GM18526 (cell line): Measurements from ENCODE around the gene PABPC1L.

Experiments used
- POLR2A ChIP-seq: IDR thresholded peaks from 3 replicates; pipeline ENCODE4 v1.6.1; 2011; ENCODE audit not compliant: insufficient read length; ENCODE audit errors: extremely low read depth

PABPC1L gene

DNA sequence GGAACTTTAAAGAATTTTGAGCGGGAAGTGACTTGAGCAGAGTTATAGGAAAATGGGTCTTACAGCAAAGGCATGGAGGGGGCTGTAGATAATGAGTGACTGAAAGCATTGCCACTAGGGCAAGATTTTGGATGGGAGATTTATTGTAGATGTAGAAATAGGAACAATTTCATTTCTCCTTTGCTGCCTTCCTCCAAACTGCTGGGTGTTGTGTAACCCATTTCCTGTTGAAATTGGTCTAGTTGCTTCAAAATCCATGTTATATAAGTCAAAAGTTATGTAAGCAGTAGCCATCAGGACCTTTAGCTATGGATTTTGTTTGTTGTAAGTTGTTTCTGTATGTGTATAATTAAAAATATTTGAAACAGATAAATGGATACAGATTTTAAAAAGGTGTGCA lies 13.3 kb upstream of the PABPC1L start:
- no peak for TF ChIP-seq POLR2A

GRCh38 chr20:44897133-44897532 lies 12.7 kb upstream of the PABPC1L start:
- TF ChIP-seq POLR2A: no peak

GRCh38 chr20:44900231-44900854 lies 9.5 kb upstream of the PABPC1L start:
- TF ChIP-seq POLR2A: no peak

DNA sequence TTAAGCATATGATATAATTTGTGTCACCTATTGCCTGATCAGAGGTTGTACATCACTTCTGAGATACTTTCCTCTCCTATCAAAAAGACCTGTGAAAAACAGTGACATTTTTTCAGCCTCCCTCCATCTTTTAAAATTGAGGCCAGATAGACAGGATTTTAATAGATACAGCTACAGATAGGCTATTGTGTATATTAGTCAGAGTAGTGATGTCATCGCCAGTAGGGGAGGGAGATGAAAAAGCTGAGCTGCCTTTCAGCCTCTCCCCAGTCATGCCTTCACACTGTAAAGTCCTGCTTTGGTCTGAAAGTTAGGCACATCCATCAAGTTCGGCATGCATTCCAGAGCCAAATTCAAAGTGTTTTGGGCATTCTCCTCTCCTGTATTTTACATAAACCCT lies 7.9 kb upstream of the PABPC1L start:
- no peak for TF ChIP-seq POLR2A

- TF ChIP-seq POLR2A: no peak
These were observed 5.5 kb upstream of the PABPC1L start for GRCh38 chr20:44904377-44904776.

- no peak for TF ChIP-seq POLR2A
These were observed 631 bp upstream of the PABPC1L start for GRCh38 chr20:44908987-44909871.

GRCh38 chr20:44910690-44911262 lies 916 bp downstream of the PABPC1L start:
- no peak for TF ChIP-seq POLR2A

DNA sequence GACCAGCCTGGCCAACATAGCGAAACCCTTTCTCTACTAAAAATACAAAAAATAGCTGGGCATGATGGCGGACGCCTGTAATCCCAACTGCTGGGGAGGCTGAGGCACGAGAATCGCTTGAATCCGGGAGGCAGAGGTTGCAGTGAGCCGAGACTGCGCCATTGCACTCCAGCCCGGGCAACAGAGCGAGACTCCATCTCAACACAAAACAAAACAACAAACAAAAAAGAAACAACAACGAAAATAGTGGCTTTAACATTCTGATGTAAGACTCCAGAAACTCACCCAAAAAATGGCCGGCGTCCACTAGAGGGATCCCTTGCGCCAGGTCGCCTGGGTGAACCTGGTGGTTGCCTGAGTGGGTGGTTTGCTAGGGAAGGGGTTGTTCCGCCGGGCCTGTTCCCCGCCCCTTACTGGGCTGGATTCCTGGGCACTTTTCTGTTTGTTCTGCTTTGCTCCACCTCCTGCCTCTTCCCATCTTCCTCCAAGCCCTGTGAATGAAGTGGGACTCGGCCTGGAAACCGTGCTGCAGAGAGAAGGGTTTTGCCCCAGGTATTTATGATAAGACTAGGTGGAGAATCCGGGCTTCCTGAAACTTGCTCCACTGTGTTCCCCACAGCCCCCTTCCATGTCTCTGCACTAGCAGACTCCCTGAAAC lies 1.5 kb downstream of the PABPC1L start:
- TF ChIP-seq POLR2A: no peak

- TF ChIP-seq POLR2A: no peak
These were observed 2.3 kb downstream of the PABPC1L start for GRCh38 chr20:44912189-44912588.

GRCh38 chr20:44914924-44915323 lies 5.1 kb downstream of the PABPC1L start:
- TF ChIP-seq POLR2A: no peak

DNA sequence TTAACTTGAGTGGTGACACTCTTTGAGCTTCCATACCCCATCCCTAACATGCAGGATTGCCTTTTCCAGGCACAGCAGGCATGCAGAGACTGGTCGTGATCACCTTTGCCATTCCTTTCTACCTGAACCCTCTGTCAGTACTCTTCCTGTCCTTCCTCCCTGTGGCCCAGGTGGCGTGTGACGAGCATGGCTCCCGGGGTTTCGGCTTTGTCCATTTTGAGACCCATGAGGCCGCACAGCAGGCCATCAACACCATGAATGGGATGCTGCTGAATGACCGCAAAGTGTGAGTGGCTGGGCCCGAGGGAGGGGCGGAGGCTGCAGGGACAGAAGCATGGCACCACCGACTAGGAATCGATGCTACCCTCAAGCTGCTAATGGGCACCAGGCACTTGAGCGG lies 6.7 kb downstream of the PABPC1L start:
- no peak for TF ChIP-seq POLR2A

GRCh38 chr20:44917399-44917798 lies 7.5 kb downstream of the PABPC1L start:
- TF ChIP-seq POLR2A: no peak

- TF ChIP-seq POLR2A: no peak
These were observed 8.5 kb downstream of the PABPC1L start for GRCh38 chr20:44918342-44918741.

DNA sequence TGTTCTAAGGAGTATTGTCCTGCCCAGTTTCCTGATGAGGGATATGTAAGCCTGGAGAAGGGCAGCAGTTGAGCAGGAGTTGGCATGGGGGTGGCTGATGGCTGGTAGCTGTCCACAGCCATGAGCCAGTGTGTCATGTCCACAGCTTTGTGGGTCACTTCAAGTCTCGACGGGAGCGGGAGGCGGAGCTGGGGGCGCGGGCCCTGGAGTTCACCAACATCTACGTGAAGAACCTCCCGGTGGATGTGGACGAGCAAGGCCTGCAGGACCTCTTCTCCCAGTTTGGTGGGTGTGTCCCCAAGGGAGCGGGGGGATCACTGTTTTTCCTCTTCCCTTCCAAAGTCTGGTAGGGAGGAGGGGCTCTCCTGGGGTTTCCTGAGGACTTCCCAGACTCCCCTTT lies 8.9 kb downstream of the PABPC1L start:
- no peak for TF ChIP-seq POLR2A

GRCh38 chr20:44921447-44921846 lies 11.6 kb downstream of the PABPC1L start:
- no peak for TF ChIP-seq POLR2A

GRCh38 chr20:44924541-44924940 lies 14.7 kb downstream of the PABPC1L start:
- no peak for TF ChIP-seq POLR2A
